GM21825 (cell line): ENCODE results near the gene WIPF3.

Source experiments
- ATAC-seq: cut with Tn5 transposase; IDR thresholded peaks from one replicate; pipeline ENCODE4 v1.9.1; 2021; ENCODE audit warnings: mild to moderate bottlenecking, moderate library complexity; ENCODE audit not compliant: unreplicated experiment

Gene WIPF3

DNA sequence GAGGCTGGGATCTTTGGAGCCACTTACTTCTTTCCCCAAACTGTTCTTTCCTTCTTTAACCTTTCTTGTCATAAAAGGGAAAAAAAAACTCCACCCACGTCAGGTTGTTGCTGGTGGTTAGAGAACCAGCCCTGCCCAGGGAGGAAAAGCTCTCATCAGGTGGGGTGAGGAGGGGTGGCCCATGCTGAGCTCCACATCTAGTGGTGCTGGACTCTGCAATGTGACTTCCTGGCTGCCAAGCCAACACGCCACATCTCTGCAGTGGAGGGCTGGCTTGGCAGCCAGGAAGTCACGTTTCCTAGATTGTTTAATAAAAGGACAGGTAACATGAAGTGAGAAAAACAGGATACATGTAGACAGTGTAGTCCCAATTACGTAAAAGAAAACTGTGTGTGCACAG, 37.4 kb downstream of the WIPF3 start:
- no peak for ATAC-seq

DNA sequence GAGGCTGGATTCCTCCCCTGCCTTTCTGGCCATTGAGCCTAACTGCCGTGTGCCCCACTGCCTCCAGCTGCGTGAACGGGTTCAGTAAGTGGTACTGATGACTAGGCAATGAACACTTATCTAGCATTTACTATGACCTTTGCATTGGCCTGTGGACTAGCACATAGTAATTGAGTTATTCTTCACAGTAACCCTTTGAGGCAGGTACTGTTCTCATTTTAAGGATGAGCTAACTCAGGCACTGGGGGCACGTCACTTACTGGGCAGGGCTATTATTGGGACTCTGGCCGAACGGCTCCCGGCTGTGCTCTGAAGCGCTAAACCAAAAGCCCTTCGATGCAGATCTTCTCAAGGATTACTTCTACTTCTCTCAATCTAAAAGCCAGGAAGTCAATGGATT, 38.3 kb downstream of the WIPF3 start:
- no peak for ATAC-seq

DNA sequence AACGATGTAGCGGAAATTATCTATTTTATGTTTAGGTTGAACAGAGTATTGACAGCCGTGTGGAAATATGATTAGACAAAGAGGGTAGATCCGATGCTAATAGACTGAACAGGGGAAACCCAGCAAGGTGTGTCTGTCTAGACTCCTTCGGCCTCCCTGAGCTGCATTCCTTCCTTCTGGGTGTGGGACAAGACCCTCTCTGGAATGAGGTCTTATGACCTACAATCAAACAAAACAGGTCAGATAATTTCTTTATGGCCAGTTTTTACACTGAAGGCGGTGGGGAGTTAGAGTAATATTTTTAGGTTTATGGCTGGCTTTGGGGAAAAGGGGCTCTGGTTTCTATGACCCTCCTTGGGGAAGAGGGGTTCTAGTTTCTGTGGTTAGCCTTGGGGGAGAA, 41.2 kb downstream of the WIPF3 start:
- no peak for ATAC-seq

DNA sequence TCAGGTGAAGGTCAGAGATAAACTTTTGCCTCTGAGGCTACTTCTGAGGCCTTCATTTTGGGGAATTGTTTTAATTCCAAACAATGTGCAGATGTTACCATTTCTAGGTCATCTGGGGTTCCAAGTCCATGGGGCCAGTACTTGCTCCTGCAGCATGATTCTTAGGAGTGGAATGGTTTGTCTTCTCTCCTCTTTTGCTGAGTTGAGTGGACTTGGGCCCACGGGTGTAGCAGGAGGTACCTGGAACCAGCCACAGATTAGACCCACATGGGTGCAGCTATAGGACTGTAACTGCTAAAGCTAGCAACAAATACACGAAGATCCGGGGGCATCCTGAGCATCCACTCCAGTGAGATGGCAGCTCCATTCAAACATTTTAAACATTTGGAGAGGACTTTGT, 41.6 kb downstream of the WIPF3 start:
- ATAC-seq, result no peak

DNA sequence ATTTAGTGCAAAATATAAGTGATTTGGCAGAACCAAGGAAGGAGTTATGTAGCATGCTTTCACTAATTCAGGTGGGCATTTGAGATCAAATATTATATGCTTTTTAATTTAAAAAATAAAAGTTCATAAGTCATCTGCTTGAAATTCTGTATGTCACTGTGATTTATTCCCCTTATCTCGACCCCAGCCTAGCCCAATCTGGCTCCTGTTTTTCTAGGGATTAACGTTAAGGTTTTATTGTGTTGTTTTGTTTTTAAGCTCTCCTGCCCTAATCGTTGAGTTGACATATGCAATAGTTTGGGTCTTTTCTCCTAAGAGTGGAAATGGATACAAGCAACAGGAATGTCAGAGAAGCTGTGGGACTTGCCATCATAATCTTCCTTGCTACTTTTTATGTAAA, 42.6 kb downstream of the WIPF3 start:
- no peak for ATAC-seq

DNA sequence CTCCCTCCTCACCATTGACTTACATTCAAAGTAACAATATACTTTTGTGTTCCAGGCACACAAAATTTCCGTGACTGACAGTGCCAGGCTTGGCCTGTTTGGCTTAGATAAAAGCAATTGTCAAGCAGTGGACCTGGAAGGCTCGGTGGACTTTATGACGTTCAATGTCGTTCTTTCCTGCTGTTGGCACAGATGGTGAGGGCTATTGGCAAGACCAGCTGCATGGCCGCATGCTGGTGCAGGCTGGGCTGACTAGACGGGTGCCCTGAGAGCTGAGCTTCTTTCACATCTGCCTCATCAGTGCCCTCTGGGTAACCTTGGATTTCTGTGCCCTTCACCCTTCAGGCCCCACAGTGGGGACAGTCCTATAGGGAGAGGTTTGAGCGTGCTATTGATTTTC, 45.2 kb downstream of the WIPF3 start:
- ATAC-seq, result no peak

DNA sequence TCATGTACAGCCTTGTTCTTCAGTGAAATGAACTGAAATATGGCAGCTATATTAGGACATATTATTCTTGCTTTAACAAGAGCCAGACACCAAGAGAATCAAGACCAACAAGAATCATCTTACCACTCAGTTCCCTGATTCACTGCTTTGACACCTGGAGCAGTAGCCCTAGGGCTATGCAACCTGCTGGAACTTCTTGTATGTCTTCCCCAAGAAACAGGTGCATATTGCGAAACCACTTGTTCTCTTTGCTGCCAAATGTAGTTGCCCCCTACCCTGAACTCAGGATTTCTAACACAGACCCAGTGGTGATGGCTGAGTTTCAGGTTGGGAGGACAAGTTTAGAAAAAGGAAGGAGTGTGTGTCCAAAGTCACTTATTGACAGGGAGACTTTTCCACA, 46.1 kb downstream of the WIPF3 start:
- no peak for ATAC-seq

DNA sequence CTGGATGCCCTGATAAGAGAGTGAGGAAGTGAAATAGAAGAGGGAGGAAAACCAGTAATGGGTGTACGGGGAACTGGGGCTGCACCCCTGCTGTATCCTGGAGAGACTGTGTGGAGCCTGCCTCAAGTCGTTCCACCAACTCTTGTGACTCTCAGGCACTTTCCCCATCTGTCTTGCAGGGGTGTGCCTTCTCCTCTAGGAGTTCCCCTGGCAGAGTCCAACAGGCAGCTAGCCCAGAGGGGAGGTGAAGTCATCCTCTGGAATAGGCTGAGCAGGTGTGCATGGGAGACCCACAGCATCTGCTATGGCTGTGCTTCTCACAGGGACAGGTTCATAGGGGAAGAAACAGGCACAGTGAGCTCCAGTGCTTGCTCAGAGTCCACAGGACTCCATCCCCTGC, 46.8 kb downstream of the WIPF3 start:
- ATAC-seq, result no peak

DNA sequence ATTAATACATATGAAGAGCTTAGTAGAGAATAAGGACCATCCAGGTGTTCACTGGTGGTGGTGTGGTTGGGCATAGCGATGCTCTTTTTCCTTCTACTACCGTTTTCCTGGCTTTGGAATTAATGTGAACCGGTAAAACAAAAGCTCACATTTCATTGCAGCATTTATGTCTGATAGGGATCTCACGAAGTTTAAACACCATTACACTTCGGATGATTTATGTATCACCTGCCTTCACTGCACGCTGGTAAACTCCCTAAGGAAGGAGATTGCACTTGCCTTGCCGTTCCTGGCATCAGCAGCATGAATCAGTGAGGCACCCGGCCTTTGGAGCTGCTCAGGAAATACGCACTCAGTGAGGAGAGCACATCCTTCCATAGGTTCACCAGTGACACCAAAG, 47.5 kb downstream of the WIPF3 start:
- ATAC-seq, result no peak

DNA sequence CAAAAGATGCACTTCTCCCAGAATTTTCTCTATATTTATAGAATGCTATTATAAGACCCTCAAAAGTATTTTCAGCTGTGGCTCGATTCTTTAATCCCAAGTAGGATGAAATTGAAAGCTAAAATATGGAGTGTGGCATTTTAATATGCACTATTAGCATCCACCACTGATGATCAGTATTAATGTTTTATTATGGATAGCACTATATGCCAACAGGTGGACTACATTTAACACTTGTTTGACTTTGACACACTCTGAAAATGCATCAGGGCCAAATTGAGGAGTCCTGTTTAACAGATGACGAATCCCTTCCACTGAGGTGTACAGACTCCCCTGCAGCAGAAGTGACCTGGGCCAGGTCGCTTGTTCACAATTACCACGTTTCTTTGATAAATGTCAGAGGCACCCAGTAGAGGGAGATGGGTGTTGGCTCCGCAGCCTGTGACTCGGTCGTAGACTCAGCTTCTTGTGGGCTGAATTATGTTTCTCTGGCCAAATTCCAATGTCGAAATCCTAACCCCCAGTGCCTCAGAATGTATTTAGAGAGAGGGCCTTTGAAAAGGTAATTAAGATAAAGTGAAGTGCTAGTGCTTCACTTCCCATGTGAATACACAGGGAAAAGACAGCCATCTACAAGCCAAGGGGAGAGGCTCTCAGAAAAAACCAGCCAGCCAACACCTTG, 48.1 kb downstream of the WIPF3 start:
- ATAC-seq, result no peak

DNA sequence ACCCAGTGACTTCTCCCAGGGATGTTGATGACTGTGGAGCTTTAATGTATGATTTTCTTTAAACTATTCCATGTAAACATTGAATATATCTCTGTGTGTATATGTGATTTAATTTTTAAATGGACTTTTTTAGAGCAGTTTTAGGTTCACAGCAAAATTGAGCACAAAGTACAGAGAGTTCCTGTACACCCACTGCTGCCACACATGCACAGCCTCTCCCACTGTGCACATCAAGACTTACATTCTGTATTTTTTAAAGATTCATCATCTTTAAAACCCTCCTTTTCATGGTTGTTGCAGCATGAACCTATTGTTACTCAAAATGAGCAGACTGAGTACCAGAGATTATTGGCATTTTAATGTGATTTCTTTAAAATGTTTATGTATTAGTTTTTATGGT, 51.3 kb downstream of the WIPF3 start:
- ATAC-seq, result no peak

DNA sequence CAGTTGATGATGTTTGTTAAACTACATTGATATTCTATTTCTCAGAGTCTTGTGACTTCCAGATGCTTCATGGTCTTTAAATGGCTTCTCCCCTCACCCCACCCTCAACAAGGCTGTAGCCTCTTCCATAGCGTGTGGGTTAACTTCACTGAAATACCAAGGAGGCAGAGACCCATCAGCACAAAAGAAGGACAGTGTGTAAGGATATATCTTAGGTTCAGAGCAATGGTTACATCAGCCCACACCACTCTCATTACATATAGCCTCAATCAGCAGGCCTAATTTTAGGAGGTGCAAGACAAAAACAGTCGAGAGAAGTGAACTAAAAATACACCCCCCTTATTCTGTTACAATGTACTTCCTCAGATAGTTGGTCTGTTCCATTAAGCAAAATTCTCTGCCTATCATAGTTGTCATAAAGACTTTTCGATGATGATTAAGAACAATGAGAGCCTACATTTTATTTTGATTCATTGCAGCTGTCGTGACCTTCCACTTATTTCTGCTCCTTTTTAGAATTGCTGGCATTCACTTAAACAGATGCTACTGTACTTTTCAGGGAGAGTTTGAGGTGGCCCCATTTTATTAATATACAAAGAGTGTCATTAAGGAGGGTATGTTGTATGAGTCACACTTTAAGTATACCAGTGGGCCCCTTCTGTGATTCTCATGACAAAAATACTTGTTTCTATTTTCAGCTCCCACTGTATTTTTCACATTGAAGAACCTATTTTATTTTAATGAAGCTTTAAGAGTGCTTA, 52.1 kb downstream of the WIPF3 start:
- ATAC-seq, result no peak

DNA sequence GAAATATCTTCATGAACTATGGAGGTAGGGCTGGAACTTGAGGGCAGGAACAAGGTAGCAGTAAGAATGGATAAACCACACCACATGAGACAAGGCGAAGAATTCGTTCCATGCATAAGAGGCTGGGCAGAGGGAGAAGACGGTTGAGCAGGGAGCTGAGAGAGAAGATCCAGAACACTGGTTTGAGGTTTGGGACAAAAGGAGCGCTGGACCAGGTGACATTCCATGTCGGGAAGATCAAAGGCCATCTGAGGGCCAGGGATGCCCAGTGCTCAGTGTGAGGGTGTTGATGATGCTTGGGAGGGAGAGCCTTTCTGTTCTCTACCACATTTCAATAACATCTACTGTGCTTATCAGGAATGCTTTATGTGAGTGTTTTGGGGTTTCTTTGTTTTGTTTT, 52.8 kb downstream of the WIPF3 start:
- ATAC-seq, result no peak

DNA sequence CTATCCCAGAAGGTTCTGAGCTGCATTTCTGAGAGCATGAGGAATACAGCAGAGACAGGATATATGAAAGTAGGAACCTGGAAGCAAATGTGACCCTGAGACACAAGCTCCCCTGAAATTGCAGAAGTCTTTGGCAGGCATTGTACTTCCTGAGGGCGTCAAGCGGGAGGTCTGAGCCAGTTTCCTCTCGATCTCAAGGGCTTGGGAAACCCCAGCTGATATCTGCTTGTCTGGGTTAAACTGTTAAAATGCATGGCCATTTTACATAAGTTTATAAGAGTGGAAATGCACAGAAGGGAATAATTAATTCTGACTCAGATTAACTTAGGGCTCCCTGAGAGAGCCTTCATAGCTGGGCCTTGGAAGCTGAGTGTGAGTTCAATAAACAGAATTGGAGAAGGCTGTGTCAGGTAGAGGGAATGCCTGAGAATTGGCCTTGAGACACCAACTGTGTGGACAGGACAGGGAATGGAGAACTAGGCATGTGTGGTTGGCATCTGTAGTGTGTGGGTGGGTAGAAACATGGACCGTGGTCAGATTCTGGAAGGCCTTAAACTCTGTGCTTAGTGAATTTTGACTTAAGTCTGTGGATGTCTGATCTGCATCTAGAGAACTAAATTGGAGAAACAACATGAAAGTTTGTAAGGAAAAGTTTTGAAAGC, 53.3 kb downstream of the WIPF3 start:
- ATAC-seq, result no peak

DNA sequence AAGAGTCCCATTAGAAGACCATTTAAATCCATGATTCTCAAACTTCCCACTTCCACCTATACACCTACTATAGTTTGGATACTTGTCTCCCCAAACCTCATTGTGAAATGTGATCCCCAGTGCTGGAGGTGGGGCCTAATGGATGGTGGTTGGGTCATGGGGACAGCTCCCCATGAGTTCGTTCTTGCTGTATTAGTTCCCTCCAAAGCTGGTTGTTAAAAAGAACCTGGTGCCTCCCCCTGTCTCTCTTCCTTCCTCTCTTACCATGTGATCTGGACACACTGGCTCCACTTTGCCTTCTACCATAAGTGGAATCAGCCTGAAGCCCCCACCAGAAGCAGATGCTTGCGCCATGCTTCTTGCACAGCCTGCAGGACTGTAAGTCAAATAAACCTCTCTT, 53.9 kb downstream of the WIPF3 start:
- no peak for ATAC-seq

DNA sequence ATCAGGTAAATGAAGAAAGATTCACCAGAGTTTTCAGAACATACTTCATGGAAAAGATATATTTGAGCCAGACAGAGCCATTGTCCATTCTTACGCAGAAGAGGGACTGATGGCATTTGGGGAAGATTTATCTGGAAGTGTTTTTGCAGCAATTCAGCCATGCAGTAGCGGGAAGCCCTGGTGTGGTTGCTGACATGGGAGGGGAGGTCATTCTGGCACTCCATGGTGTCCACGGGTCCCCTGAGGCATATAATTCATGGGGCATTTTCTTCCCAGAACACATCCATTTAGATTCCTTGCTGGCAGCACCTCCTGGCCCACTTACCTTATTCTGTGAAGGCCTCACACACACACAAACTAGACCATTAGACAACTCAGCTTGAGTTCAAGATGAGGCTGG, 55.6 kb downstream of the WIPF3 start:
- ATAC-seq, result no peak

DNA sequence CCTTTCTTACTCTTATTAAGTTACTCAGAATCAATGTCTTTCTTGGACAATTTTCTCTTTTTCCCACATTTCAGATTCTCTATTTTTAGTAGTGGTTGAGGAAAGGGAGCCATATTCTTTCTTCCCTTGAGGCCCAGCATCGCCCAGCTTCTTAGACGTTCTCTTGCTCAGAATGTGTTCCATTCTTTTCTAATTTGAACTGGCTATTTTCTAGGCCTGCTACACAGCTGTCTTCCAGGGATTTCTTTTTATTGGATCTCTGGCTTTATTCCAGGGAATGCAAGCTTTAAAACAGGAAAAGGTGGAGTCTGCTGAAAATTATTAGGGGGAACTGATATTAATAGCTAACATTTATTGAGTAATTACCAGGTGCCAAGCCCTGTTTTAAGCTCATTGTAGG, 58.3 kb downstream of the WIPF3 start:
- no peak for ATAC-seq

DNA sequence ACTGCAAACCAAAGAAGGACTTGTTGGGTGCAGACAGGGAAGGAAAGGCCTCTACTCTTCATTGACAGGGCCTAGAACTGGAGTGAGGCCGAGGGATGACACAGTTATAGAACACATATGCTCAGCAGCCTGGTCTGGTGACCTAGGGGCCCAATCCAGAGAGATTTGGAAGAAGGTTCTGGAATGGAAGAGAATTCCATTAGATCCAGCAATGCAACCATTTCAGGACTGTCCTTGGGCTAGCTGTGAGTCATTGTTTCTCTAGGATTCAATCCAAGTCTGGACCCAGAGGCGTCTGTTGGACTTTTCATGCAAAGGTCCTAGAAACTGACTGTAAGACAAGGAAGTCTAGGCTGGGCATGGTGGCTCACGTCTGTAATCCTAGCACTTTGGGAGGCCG, 59.2 kb downstream of the WIPF3 start:
- no peak for ATAC-seq

DNA sequence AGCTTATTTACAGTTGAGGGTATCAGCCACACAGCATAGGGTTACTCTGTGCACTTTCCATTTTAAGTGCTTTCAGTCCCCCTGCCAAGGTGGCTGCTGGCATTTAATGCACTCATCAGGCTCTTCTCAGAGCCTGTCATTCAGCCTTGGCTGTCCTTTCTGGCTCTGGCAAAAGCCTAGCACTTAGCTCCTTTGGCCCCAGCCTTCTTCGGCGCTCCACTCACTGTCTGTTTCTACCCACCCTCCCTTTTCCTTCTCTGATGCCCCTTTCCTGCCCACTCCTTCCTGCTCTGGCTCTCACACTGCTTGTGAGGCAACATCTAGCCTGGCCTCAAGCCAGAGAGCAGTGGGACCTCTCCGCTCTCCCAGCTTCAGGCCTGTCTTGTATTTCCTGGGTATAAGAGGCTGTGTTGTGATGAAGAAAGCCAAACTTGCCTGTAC, 60.2 kb downstream of the WIPF3 start:
- ATAC-seq, result no peak

DNA sequence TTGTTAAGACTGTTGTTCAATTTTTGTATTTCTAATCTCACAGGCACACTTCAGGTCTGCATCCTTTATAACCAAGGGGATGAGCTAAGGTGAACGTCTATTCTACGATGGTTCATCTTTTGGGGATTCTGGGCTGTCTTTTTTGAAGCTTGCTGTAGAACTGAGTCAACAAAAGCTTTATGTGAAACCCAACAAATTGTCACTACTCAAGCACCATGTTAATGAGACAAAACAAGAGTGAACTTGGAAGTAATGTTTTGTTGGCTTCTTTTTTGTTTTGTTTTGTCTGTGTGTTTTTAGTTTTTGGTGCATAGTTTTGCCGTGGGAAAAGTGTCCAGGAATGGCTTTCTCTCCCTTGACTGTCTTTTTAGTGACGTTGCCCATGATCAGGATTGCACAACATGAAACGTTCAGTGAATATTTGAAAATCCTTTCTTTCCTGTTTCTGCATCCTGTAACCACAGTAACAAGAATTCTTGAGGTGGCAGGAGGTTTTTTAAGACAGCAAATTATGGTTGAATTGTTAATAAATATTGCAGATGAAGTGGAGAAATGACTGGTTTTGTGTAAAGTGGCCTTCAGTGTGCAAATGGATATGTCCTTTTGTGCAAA, 65.6 kb downstream of the WIPF3 start:
- ATAC-seq, result no peak

DNA sequence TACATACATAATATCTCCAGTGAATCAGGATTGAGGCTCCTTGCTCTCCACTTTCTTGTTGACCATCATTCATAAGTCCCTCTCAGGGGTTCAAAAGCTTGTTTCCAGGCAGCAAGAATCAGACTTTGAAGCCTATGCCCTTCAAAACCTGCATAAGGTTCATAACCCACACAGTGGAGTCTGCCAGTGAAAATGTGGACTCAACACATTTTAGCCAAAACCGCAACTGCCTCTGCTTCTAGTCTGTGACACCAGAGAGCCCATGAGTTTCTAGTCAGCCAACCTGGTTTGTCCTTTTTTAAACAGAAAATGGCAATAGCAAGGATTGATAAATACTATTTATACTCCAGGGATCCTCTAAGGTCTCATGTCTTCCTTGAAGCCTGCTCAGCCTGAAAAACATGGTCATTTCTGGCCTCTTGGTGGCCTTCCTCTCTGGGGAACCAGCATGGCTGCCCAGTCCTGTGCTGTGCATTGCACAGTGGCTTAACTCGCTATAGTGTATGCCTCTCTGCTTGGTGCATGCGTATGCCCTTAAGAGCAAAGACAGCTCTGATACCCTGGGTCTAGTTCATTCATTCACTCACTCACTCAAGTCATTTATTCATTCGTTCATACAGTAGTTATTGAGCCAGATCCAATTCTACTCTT, 67.5 kb downstream of the WIPF3 start:
- no peak for ATAC-seq
